Measurements from ENCODE around the gene ZBTB8A.

GRCh38 chr1:32647308-32648134 is 108.3 kb downstream of the ZBTB8A start:
- TF ChIP-seq CTCF (IDR thresholded peaks at IDR 0.05) (no peak), POLR2AphosphoS5 (IDR thresholded peaks at IDR 0.05) (no peak), POLR2A (IDR thresholded peaks at IDR 0.05) (no peak)

All from breast epithelium (tissue), 3 donors.